Ovary (tissue), 3 donors: ENCODE measurements around the gene PCBP1.

Experiments
- EP300 ChIP-seq: sonication (generic); formaldehyde crosslinking; IDR thresholded peaks from one replicate; pipeline ENCODE4 v1.6.1; 2017; ENCODE audit warnings: antibody characterized with exemption
- POLR2A ChIP-seq: fragments of 450-650 bp; IDR thresholded peaks from one replicate; pipeline ENCODE4 v1.6.1; 2017; ENCODE audit warnings: antibody characterized with exemption, mild to moderate bottlenecking, moderate library complexity
- TF ChIP-seq, protein P1 (sequence below), 3 donors: fragments of 450-650 bp in 2 of 3; fragments of 200-600 bp in 1 of 3; IDR thresholded peaks; one replicate each; pipeline versions ENCODE4 v1.5.1 to v1.8.0; 2016 to 2022; ENCODE audit warnings: antibody characterized with exemption in 3 of 3, mild to moderate bottlenecking in 1 of 3
- donor health status: DM: no; HTN: no; CAD: no.

- TF ChIP-seq, protein P1, sequence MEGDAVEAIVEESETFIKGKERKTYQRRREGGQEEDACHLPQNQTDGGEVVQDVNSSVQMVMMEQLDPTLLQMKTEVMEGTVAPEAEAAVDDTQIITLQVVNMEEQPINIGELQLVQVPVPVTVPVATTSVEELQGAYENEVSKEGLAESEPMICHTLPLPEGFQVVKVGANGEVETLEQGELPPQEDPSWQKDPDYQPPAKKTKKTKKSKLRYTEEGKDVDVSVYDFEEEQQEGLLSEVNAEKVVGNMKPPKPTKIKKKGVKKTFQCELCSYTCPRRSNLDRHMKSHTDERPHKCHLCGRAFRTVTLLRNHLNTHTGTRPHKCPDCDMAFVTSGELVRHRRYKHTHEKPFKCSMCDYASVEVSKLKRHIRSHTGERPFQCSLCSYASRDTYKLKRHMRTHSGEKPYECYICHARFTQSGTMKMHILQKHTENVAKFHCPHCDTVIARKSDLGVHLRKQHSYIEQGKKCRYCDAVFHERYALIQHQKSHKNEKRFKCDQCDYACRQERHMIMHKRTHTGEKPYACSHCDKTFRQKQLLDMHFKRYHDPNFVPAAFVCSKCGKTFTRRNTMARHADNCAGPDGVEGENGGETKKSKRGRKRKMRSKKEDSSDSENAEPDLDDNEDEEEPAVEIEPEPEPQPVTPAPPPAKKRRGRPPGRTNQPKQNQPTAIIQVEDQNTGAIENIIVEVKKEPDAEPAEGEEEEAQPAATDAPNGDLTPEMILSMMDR (IDR thresholded peaks at IDR 0.05): no peak
- TF ChIP-seq POLR2A (no peak), EP300 (no peak)
Measured at GRCh38 chr2:70041663-70042062, 45.6 kb upstream of the PCBP1 start.
